ENCODE measurements around the gene TST. TPM values are rescaled to one million over a fixed set of nuclear protein-coding genes. Genes with fewer than 3 reads are reported as not detected.

Gene TST
- total and polyA plus RNA-seq, 9 of the 15 experiments (the other 6 are each of a cell fraction or from before 2014, with no cell fraction given) = 1.4 to 26.9 (median 12.4) TPM

DNA sequence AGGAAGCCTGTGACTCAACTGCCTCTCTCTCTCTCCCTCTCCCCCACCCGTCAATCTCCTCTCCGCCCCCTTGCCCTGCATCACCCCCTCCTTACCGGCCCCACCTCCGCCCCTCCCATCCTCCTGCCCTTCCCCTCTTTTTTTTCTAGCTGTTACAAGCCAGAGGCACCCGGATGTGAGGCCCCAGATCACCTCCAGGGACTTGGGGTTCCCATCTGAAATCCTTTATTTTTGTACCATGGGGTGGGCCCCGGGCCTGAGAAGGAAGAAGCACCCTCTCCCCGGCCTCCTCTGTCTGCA, 43.1 kb upstream of the TST start:
- Histone ChIP-seq H3K9ac (ENCODE audit: insufficient read depth in 1 of 2, low read depth in 2 of 2, low read length in 2 of 2) (no peak overlapping the region), H3K9me3 (replicated peaks; ENCODE audit: control insufficient read depth, insufficient read depth, low read depth, low read length) (no peaks in the 10 kb centered on the region), H3K4me1 (replicated peaks in 1 of 2; ENCODE audit: control insufficient read depth in 2 of 2, insufficient read depth in 2 of 2, low read length in 2 of 2) (no peaks in the 10 kb centered on the region; a peak in 1 of 5 replicates), H4K20me1 (replicated peaks; ENCODE audit: control insufficient read depth, insufficient read depth, low read length) (no peaks in the 10 kb centered on the region; the same call in 1 of the 2 replicates), H3K27me3 (ENCODE audit: control insufficient read depth in 2 of 2, insufficient read depth in 2 of 2, low read length in 2 of 2) (peaks cover 4 to 70% of the 10 kb centered on the region in 2 experiments; a peak in 2 of 5 replicates), H3K79me2 (ENCODE audit: control insufficient read depth, insufficient read depth, low read length) (no peaks in the 10 kb centered on the region), H2AFZ (ENCODE audit: low read depth, low read length) (no peak overlapping the region), H3K9me1 (ENCODE audit: control insufficient read depth, insufficient read depth, low read length) (no peaks in the 10 kb centered on the region), H3K36me3 (ENCODE audit: control insufficient read depth, insufficient read depth, low read length) (no peaks in the 10 kb centered on the region), H3K4me3 (no peak overlapping the region), H3K27ac (ENCODE audit: extremely low read depth, low read depth, low read length) (no peak overlapping the region), H3K4me2 (ENCODE audit: insufficient read depth, low read length) (no peak overlapping the region)
- ATAC-seq (no peak), FAIRE-seq (no peak), DNase-seq (ENCODE audit: extremely low read depth in 1 of 4, low spot score in 3 of 4) (peak in 1 of 4 experiments; percentile 18)
- ChIA-PET CTCF (ENCODE audit: low intra/inter-chr PET ratio) (no interaction called here), POLR2A (no interaction called here)
- TF ChIP-seq ETV5 (CRISPR knock-in tag; IDR thresholded peaks at IDR 0.05; ENCODE audit: low read depth) (no peak), KLF10 (CRISPR knock-in tag; IDR thresholded peaks at IDR 0.05) (no peak), EGR1 (conservative IDR thresholded peaks at IDR 0.05) (0 out of 2 replicates have a peak, but pooled peaks have one; percentile 15)
- TF ChIP-seq, protein P1, sequence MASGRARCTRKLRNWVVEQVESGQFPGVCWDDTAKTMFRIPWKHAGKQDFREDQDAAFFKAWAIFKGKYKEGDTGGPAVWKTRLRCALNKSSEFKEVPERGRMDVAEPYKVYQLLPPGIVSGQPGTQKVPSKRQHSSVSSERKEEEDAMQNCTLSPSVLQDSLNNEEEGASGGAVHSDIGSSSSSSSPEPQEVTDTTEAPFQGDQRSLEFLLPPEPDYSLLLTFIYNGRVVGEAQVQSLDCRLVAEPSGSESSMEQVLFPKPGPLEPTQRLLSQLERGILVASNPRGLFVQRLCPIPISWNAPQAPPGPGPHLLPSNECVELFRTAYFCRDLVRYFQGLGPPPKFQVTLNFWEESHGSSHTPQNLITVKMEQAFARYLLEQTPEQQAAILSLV (tag; IDR thresholded peaks at IDR 0.05) = no peak
- TF ChIP-seq, protein P2, sequence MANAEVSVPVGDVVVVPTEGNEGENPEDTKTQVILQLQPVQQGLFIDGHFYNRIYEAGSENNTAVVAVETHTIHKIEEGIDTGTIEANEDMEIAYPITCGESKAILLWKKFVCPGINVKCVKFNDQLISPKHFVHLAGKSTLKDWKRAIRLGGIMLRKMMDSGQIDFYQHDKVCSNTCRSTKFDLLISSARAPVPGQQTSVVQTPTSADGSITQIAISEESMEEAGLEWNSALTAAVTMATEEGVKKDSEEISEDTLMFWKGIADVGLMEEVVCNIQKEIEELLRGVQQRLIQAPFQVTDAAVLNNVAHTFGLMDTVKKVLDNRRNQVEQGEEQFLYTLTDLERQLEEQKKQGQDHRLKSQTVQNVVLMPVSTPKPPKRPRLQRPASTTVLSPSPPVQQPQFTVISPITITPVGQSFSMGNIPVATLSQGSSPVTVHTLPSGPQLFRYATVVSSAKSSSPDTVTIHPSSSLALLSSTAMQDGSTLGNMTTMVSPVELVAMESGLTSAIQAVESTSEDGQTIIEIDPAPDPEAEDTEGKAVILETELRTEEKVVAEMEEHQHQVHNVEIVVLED (CRISPR knock-in tag; IDR thresholded peaks at IDR 0.05) = no peak
- in situ Hi-C loops (cut with MboI) (no loop called here), intact Hi-C loops (cut with micrococcal nuclease) (no loop called here)
- no TSS peak for BruUV-seq (replicated peaks)
- WGBS (ENCODE audit: insufficient coverage, low coverage, missing lambda C conversion rate) = no CpG with 5 or more reads among the region's 7 CpGs

Data from K562 (cell line).